ENCODE measurements around the gene CHST9. TPM values are rescaled to one million over a fixed set of nuclear protein-coding genes. Genes with fewer than 3 reads are reported as not detected.

CHST9 gene
- total and polyA plus RNA-seq, 9 of the 15 experiments (the other 6 are each of a cell fraction or from before 2014, with no cell fraction given): not detected

- no peak for TF ChIP-seq THAP12 (CRISPR knock-in tag; IDR thresholded peaks at IDR 0.05)
- no peak for TF ChIP-seq FIP1L1 (IDR thresholded peaks at IDR 0.05; ENCODE audit: low read depth, low read length, poor library complexity, severe bottlenecking)
- TF ChIP-seq GABPB1 (CRISPR knock-in tag; IDR thresholded peaks at IDR 0.05): no peak
- TF ChIP-seq KDM2B (CRISPR knock-in tag; IDR thresholded peaks at IDR 0.05): no peak
- no peak for TF ChIP-seq KDM1A (IDR thresholded peaks at IDR 0.05)
- no peak for TF ChIP-seq ZNF143 (CRISPR knock-in tag; IDR thresholded peaks at IDR 0.05)
- TF ChIP-seq SREBF1 (IDR thresholded peaks at IDR 0.05; ENCODE audit: borderline replicate concordance, low read depth, low read length): no peak
- no peak for TF ChIP-seq GABPB2 (CRISPR knock-in tag; conservative IDR thresholded peaks at IDR 0.05)
- TF ChIP-seq ZNF551 (CRISPR knock-in tag; IDR thresholded peaks at IDR 0.05): no peak
- TF ChIP-seq XRCC4 (IDR thresholded peaks at IDR 0.05; ENCODE audit: extremely low read depth, insufficient read depth, insufficient read length): no peak
Measured at GRCh38 chr18:26961839-26962238, 223.3 kb downstream of the CHST9 start (continued).

- ATAC-seq: no peak
- no TSS peak for BruUV-seq (replicated peaks)
- no peak for TF ChIP-seq ZNF780A (CRISPR knock-in tag; IDR thresholded peaks at IDR 0.05)
- TF ChIP-seq ELF4 (CRISPR knock-in tag; IDR thresholded peaks at IDR 0.05): no peak
- TF ChIP-seq E4F1 (CRISPR knock-in tag; IDR thresholded peaks at IDR 0.05; ENCODE audit: borderline replicate concordance): no peak
- Histone ChIP-seq H3K4me1 (replicated peaks in 1 of 2; ENCODE audit: control insufficient read depth in 2 of 2, insufficient read depth in 2 of 2, low read length in 2 of 2) (no peaks in the 10 kb centered on the region), H3K4me2 (ENCODE audit: insufficient read depth, low read length) (no peak overlapping the region), H3K4me3 (no peak overlapping the region), H3K9ac (ENCODE audit: insufficient read depth in 1 of 2, low read depth in 2 of 2, low read length in 2 of 2) (no peak overlapping the region), H2AFZ (ENCODE audit: low read depth, low read length) (no peak overlapping the region), H3K9me1 (ENCODE audit: control insufficient read depth, insufficient read depth, low read length) (no peaks in the 10 kb centered on the region), H4K20me1 (replicated peaks; ENCODE audit: control insufficient read depth, insufficient read depth, low read length) (no peaks in the 10 kb centered on the region), H3K27ac (ENCODE audit: extremely low read depth, low read depth, low read length) (no peak overlapping the region), H3K36me3 (ENCODE audit: control insufficient read depth, insufficient read depth, low read length) (no peaks in the 10 kb centered on the region), H3K27me3 (ENCODE audit: control insufficient read depth in 2 of 2, insufficient read depth in 2 of 2, low read length in 2 of 2) (no peaks in the 10 kb centered on the region), H3K9me3 (replicated peaks; ENCODE audit: control insufficient read depth, insufficient read depth, low read depth, low read length) (no peaks in the 10 kb centered on the region; the same call in 1 of the 2 replicates), H3K79me2 (ENCODE audit: control insufficient read depth, insufficient read depth, low read length) (no peaks in the 10 kb centered on the region)
- in situ Hi-C loops (cut with MboI): no loop called here
- DNase-seq (ENCODE audit: extremely low read depth in 1 of 4, low spot score in 3 of 4): no peak
- intact Hi-C loops (cut with micrococcal nuclease): no loop called here
- 3% methylated on average over 4 of the region's 4 CpGs for WGBS (ENCODE audit: insufficient coverage, low coverage, missing lambda C conversion rate)
- ChIA-PET POLR2A (no interaction called here), CTCF (ENCODE audit: low intra/inter-chr PET ratio) (no interaction called here)
- no peak for FAIRE-seq
Measured at GRCh38 chr18:26960911-26961310, 224.2 kb downstream of the CHST9 start.
